Measurements from ENCODE around the gene ARHGAP6.

DNA sequence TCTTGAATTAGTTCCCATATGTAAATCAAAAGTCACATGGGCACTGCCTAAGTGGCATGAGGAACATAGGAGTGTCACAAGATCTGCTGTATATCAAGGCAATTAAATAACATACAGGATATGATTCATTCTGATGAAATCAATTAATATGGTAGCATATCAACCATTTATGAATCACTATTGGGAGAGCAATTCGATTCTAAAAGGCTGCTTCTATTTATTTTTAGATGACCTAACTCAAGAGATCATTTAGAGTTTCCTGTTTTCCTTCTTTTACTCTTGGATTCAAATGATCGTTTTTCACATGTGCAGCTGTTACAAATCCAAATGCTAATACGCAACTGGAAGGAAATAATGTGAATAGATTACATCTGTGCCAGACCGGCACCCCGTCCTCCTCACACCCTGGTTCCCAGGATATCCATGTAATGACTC is 472.7 kb downstream of the ARHGAP6 start:
- no peak for TF ChIP-seq PHF8 (IDR thresholded peaks at IDR 0.05; ENCODE audit: borderline replicate concordance, low read length)
- TF ChIP-seq SP1 (CRISPR knock-in tag; IDR thresholded peaks at IDR 0.05) = no peak
- no peak for TF ChIP-seq FOXP1 (CRISPR knock-in tag; IDR thresholded peaks at IDR 0.05)
- TF ChIP-seq WHSC1 (IDR thresholded peaks at IDR 0.05; ENCODE audit: low read length) = no peak
- no peak for TF ChIP-seq EZH2 (IDR thresholded peaks at IDR 0.05; ENCODE audit: borderline replicate concordance, low read depth, low read length)
- no peak for TF ChIP-seq POLR2AphosphoS2 (IDR thresholded peaks at IDR 0.05; ENCODE audit: low read length)
